GM18951 (cell line): Measurements from ENCODE around the gene KRT79.
"Not testable (repeated sequence)": the region's sequence is repeated elsewhere in the genome, so short reads cannot be mapped to it uniquely, and the experiment has no call there.

Source experiments
- POLR2A ChIP-seq: IDR thresholded peaks from 4 replicates; pipeline ENCODE4 v1.6.1; 2011; ENCODE audit warnings: mild to moderate bottlenecking; ENCODE audit not compliant: insufficient read length, insufficient read depth; ENCODE audit errors: extremely low read depth
- in situ Hi-C: fragments of 300-500 bp; cut with MboI; formaldehyde crosslinking; loops from one replicate; pipeline ENCODE4 v1.12.0; 2022; ENCODE audit warnings: low sequenced_read_pairs, mixed read lengths, inconsistent platforms; ENCODE audit not compliant: unreplicated experiment

KRT79 gene

DNA sequence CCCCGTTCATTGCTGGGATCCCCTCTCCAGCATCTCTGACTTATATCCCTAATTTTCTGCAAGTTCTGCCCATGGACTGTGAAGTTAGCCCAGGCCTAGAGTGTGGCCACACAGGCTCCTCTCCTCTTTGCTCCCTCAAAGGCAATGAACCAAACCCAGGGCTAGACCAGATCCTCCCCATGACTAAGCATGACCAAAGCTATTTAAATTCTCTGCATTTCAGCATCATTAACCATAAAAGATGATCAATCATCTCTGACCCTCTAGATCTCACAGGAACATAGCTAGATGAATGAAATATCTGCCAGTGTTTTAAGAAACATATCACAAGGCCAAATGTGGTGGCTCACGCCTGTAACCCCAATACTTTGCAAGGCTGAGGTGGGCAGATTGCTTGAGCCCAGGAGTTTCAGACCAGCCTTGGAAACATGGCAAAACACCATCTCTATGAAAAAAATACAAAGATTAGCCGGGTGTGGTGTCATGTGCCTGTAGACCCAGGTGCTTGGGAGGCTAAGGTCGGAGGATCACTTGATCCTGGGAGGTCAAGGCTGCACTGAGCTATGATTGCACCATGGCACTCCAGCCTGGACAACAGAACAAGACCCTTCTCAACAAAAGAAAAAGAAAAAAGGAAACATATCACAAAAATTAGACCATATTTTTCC is 36.0 kb downstream of the KRT79 start:
- no peak for TF ChIP-seq POLR2A
- in situ Hi-C loops, result no loop called here

DNA sequence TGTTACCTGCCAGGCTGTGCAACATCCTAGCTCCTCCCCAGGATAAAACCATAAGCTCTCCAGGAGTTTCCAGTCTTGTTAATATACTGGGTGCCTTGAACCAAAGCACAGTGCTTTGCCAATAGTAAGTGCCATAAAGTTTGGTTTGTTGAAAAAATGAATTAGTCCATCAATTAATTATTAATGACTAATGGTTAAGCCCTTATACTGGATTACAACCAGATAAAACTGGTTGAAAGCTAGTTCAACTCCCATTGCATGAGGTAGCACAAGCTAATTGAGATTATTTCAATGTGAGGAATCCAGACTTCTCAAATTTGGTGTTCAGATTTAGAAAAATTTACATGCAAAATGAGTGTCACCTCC is 36.6 kb downstream of the KRT79 start:
- no peak for TF ChIP-seq POLR2A
- in situ Hi-C loops, result no loop called here

DNA sequence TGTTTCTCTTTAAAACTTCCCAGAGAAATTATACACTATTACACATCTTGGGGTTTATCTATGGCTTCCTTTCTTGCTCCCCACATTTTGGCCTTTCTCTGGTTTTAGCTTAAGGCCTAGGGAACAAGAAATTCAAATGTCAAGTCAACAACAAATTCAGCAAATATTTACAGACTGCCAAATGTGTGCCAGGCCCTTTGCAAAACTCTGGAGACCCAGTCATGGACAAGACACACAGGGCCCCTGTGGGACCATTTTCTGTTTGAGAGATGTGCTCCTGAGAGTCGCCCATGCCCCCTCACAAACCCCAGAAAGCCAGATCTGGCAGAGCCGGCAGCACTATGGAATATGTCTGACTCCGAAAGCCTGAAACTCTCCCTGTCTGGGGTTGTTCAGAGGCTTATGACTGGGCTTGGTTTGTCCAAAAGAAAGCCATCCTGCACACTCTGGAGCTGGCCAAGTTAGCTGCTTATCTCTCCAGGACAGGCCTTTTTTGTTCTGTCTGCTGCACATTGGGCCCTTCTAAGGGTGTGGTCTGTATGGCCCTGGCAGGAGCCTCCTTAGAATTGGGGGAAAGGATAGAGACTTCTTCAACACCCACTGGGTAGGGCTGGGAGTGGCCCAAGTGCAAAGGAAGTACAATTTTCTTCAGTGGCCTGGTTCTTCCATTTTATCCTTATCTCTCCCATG is 37.1 kb downstream of the KRT79 start:
- TF ChIP-seq POLR2A, result no peak
- in situ Hi-C loops, result no loop called here

DNA sequence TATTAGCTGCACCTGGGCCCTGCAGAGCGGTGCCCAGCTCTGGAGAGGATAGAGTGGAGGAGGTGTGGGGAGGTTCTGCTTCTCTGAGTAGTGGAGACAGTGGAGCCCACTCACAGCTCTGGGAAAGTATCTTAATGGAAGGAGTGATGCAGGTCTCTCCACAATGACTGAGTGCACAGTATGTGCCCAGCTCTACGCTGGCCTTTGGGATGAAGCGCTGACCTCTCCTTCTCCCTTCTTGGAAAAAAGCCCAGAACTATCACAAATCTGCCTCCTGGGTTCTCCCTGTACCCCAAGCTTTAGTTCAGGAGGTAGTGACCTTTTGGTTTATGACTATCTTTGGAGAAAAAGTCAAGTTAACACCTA is 37.7 kb downstream of the KRT79 start:
- in situ Hi-C loops, result no loop called here
- TF ChIP-seq POLR2A, result no peak

DNA sequence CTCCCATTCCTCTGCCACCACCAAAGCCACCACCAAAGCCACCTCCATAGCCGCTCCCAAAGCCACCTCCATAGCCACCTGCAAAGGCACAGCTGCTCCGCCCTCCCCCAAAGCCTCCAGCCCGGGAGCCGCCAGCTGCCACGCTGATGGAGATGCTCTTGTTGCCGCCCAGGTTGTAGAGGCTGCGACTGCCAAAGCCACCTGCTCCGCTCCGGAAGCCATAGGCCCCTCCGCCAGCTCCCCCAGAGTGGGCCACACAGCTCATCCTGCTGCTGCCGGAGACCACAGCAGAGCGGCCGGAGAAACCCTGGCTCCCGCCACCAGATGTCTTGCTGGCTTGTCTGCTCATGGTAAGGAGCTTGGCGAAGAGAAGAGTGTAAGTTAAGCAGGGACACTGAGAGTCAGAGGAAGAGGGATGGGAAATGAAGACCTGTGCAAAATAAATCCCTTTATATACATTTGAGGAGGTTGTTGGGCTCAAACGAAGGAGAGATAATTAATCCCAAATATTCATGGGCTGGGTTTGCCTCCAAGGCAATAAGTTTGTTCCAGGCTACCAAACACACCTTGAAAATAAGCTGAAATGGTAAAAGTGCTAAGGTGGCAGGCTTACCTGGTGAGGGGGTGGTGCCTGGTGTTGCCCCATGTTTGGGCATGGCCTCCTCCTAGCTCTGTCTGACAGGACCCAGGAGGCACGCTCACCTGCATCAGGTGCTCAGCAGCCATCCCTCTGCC is 38.2 kb downstream of the KRT79 start, which contains the start of gene KRT3:
TSS of gene KRT3 (minus strand) at position 424 of the 735 bp plus-strand sequence. CDS start at position 349, 75 bp downstream.
- in situ Hi-C loops, result no loop called here
- no peak for TF ChIP-seq POLR2A

DNA sequence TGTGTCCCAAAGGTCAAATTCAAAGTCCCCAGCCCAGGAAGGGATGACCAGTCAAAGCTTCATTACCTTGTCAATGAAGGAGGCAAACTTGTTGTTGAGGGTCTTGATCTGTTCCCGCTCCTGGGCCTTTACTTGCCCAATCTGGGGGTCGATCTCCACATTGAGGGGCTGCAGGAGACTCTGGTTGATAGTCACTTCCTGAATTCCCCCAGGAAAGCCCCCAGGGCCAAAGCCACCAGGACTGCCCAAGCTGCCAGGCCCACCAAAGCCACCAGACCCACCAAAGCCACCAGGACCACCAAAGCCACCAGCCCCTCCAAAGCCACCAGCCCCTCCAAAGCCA is 38.8 kb downstream of the KRT79 start:
- in situ Hi-C loops, result not testable (repeated sequence)

DNA sequence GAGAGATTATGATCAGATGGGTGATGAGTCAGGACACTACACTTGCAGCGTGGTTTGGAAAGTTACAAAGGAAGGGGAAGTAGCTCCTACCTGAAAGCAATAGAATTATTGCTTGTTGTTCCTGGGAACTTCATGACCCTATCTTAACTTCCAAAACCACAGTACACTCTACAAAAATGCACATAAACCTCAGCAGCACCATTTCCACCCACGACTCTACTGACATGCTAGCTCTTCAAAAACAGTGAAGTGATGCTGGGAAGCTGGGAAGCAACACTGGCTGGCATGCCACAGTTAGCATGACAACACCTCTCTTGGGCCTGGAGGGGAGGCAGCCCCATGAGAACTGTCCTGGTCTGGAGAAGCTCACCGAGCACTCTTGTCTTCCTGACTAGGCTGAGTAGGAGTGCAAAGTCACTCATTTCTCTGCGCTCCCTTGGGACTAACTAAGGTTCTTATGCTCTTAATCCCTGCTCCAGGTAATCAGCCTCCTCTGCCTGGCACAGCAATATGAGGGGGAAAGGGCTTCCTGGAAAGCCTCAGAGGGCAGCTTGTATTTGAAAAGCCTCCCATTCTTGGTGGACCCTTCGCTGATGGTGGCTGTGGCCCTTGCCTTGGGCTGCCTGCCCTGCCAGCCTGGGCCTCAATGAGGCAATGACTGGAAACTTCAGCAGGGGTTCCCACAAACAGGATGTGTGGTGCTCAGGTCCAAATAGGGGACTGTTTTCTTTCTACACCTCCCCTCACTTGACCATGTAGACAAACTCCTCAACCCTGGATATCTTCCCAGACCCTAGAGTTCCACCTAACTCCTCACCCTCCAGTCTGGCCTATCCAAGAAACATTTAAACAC is 39.4 kb downstream of the KRT79 start:
- in situ Hi-C loops, result no loop called here
- no peak for TF ChIP-seq POLR2A

DNA sequence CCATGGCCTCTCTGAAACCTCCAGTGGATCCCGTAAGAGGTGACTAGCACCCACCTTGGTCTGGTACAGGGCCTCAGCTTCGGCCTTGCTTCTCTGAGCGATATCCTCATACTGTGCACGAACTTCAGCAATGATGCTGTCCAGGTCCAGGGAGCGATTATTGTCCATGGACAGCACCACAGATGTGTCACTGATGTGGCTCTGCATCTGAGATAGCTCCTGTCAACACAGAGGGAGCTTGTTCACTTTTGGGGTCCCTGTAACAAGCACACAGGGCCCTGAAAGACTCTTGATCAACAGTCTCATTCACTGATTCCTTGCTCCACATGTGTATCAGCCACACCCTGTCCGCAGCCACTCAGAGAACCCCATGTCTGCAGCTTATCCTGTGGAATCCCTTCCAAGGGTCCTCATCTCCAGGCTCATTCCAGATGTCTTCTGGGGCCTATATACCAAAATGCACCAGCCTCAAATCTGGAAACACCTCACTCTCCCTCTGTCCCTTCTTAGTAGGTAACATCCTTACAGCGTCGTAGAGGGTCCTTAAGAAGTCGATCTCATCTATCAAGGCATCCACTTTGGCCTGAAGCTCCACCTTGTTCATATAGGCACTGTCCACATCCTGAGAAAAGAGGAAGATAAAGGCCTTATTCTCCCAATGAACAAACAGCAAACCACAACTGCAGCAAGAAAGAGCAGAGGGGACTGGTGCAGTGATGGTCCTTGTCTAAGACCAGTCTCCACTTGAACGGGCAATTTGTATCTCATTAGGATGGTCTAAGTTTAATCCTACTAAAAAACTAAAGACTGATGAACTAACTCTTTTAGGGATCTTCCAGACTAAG is 41.7 kb downstream of the KRT79 start:
- in situ Hi-C loops, result no loop called here
- TF ChIP-seq POLR2A, result no peak

DNA sequence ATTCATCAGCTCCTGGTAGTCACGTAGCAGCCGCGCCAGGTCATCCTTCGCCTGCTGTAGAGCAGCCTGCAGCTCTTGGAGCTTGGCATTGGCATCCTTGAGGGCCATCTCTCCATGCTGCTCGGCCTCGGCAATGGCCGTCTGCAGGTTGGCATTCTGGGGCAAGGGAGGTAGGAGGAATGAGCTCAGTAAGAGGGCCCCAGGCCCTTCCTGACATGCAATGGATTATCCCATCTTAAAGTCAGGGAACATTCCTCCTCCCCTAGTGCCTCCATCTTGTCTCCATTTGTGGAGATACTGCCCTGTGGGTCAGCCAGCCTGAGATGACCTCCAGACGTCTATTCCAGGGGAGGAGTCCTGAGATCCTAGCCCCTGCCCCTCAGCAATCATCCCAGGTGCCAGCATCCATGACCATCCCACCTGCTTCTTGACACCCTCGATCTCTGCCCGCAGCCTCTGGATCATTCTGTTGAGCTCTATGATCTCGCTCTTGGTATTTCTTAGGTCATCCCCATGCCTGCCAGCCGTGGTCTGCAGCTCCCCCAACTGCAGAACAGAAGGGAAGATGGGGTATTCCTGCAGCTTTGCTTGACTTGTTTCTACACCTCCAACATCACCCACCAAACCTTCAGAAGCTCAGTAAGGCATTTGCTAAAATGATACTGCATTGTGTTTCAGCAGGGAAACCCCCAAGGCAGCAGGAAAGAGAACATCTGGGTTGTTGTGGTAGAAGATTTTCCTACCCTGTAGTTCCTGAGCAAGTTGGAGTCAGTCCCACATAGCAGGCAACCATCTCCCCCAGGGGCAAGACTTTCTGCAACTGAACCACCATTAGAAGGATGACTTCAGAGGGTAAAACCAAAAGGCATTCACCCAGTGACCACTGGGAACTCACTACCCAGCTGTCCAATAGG is 42.6 kb downstream of the KRT79 start:
- in situ Hi-C loops, result no loop called here
- TF ChIP-seq POLR2A, result no peak

DNA sequence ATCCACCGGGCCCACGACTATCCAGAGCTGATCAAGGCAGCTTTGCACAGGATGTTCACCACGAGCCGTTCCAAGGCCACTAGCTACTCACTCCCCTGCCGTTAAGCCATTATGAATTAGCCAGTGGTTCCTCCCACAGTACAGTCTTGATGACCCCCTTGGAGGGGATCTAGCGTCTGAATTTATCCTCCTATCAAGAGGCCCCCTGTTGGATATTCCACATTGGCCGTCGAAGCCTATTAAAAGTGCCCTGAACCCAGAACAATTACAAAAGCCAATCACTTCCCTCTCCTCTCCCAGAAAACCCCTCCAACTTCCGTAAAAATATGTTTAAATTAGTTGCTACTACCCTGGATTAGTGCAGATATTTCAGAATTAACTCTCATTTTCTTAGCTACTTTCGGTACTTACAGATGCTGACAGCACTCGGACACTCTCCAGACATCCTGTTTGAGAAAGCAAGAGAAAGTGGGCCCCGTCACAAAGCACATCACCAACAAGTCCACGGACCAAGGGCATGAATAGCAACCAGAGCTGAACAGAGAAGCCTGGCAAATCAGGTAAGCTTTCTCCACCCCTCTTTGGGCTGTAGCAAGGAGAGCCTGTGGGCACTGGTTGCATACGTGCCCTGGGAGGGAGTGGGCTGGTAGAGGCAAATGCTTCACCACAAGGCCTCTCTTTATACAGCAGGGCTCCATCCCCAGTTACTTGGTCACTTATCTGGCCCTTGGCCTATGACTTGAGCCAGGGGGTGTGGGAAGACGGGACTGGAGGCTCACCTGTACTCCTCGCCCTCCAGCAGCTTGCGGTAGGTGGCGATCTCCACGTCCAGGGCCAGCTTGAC is 43.5 kb downstream of the KRT79 start:
- TF ChIP-seq POLR2A, result no peak
- in situ Hi-C loops, result no loop called here
